Keratinocyte (primary cell): Measurements from ENCODE around the gene CFH. TPM values are rescaled to one million over a fixed set of nuclear protein-coding genes. Genes with fewer than 3 reads are reported as not detected.
"Not testable (repeated sequence)": the region's sequence is repeated elsewhere in the genome, so short reads cannot be mapped to it uniquely, and the experiment has no call there.

ENCODE experiments used
- DNase-seq: peaks from one replicate; pipeline ENCODE4 v3.0.0-alpha.2; 2011; ENCODE audit warnings: low read depth, missing footprints, low spot score
- FAIRE-seq: peaks from 2 replicates; lab custom pipeline; 2011; peaks lifted over from hg19 to GRCh38; lab: Jason Lieb, UNC
- H2AFZ ChIP-seq: 2 replicates; pipeline ENCODE4 v1.6.0; 2012; ENCODE audit warnings: low read length, control low read depth, inconsistent platforms; ENCODE audit not compliant: control insufficient read depth
- H3K27ac ChIP-seq: 2 replicates; pipeline ENCODE4 v1.5.1; 2011; ENCODE audit warnings: low read length; ENCODE audit not compliant: control insufficient read depth, insufficient read depth
- H3K27me3 ChIP-seq: 3 replicates; pipeline ENCODE4 v1.6.0; 2011; ENCODE audit warnings: low read length; ENCODE audit not compliant: control insufficient read depth, insufficient read depth; ENCODE audit errors: extremely low read depth
- H3K36me3 ChIP-seq, 2 experiments: 2 replicates in 1 of 2; 3 replicates in 1 of 2; pipeline ENCODE4 v1.5.1; 2011; ENCODE audit warnings: low read length in 2 of 2, mild to moderate bottlenecking in 1 of 2; ENCODE audit not compliant: control insufficient read depth in 2 of 2, insufficient read depth in 2 of 2; ENCODE audit errors: extremely low read depth in 1 of 2
- H3K4me1 ChIP-seq: 3 replicates; pipeline ENCODE4 v1.5.1; 2011; ENCODE audit warnings: low read length; ENCODE audit not compliant: control insufficient read depth, insufficient read depth; ENCODE audit errors: extremely low read depth
- H3K4me2 ChIP-seq: 3 replicates; pipeline ENCODE4 v1.6.0; 2011; ENCODE audit warnings: low read depth, low read length; ENCODE audit not compliant: control insufficient read depth, insufficient read depth; ENCODE audit errors: extremely low read depth
- H3K4me3 ChIP-seq, 3 experiments: fragments of 200-600 bp in 1 of 3; sonication (generic) in 1 of 3; 2 replicates in 2 of 3; 3 replicates in 1 of 3; pipeline ENCODE4 v1.5.1; 2011 to 2016; ENCODE audit warnings: low read length in 3 of 3, mild to moderate bottlenecking in 3 of 3, control low read depth in 2 of 3, inconsistent platforms in 1 of 3, low read depth in 1 of 3, mixed read lengths in 1 of 3, mixed run types in 1 of 3, moderate library complexity in 1 of 3; ENCODE audit not compliant: control insufficient read depth in 2 of 3, insufficient read depth in 2 of 3; ENCODE audit errors: extremely low read depth in 1 of 3
- H3K79me2 ChIP-seq: 2 replicates; pipeline ENCODE4 v1.6.0; 2012; ENCODE audit warnings: low read length; ENCODE audit not compliant: control insufficient read depth, insufficient read depth
- H3K9ac ChIP-seq: 3 replicates; pipeline ENCODE4 v1.6.0; 2011; ENCODE audit warnings: low read length; ENCODE audit not compliant: control insufficient read depth, insufficient read depth; ENCODE audit errors: extremely low read depth
- H3K9me1 ChIP-seq: 3 replicates; pipeline ENCODE4 v1.6.0; 2011; ENCODE audit warnings: low read length; ENCODE audit not compliant: control insufficient read depth, insufficient read depth; ENCODE audit errors: extremely low read depth
- H3K9me3 ChIP-seq: 2 replicates; pipeline ENCODE4 v1.5.1; 2012; ENCODE audit warnings: low read depth, low read length; ENCODE audit not compliant: control insufficient read depth
- H4K20me1 ChIP-seq: 3 replicates; pipeline ENCODE4 v1.6.0; 2011; ENCODE audit warnings: low read length; ENCODE audit not compliant: control insufficient read depth, insufficient read depth; ENCODE audit errors: extremely low read depth
- EZH2 ChIP-seq: IDR thresholded peaks from one replicate; pipeline ENCODE4 v1.6.1; 2012; ENCODE audit warnings: inconsistent platforms, mild to moderate bottlenecking, low read length, moderate library complexity
- dilution Hi-C: fragments of 300-500 bp; cut with MboI; formaldehyde crosslinking; loops from one replicate; pipeline ENCODE4 v1.7.0; 2020; ENCODE audit warnings: low sequenced_read_pairs; ENCODE audit not compliant: extremely low pct_ligation_motif_present
- polyA plus RNA-seq, 5 experiments: library from polyadenylated mRNA; depleted of rRNA in 3 of 5; stranded (reverse) in 3 of 5; stranded (forward) in 1 of 5; unstranded in 1 of 5; fragments of >200 nt; gene quantifications; 1 replicate in 1 of 5; 2 replicates in 3 of 5; 3 replicates in 1 of 5; pipeline versions ENCODE4 v1.2.1 to v1.2.3, GENCODE V29; 2011 to 2012; ENCODE audit warnings: missing spikeins in 2 of 5, low read depth in 1 of 5, low replicate concordance in 1 of 5
- TF ChIP-seq, protein P1 (sequence below), 3 experiments: IDR thresholded peaks in 1 of 3; conservative IDR thresholded peaks in 1 of 3; optimal IDR thresholded peaks in 1 of 3; 2 replicates in 2 of 3; 3 replicates in 1 of 3; pipeline versions ENCODE3 to v1.5.1; 2011; ENCODE audit warnings: low read length in 3 of 3, mild to moderate bottlenecking in 3 of 3, moderate library complexity in 2 of 3, control low read depth in 1 of 3, inconsistent platforms in 1 of 3; ENCODE audit not compliant: insufficient read depth in 2 of 3; ENCODE audit errors: extremely low read depth in 1 of 3

The CFH gene
- polyA plus RNA-seq, 1 donor (not counting 4 experiments of a cell fraction or from before 2014, with no cell fraction given) = 3.7 TPM

DNA sequence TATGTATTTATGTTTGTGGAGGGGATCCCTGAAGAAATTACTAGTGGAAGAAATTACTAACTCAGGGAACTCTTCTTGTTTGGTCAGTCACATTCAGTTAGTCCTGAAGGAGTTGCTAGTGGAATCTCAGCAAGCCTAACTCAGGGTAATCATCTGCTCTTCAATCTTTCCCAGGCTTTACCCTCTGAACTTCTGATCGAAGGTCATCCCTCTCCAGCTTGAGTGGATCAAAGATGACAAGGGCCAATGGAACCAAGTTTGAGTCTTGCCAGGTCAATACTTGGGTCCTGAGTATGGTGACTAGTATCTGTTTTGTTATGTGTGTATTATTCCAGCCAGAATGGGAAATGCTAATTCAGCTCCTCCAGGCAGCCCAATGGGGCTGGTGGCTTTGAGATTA lies 49.3 kb downstream of the CFH start:
- FAIRE-seq (no peak), DNase-seq (no peak)
- Histone ChIP-seq H3K9me1 (no peaks in the 10 kb centered on the region), H3K27me3 (no peaks in the 10 kb centered on the region), H2AFZ (no peak overlapping the region), H3K79me2 (no peaks in the 10 kb centered on the region), H3K36me3 (no peaks in the 10 kb centered on the region), H3K4me3 (no peak overlapping the region), H3K9ac (no peak overlapping the region), H3K4me1 (no peaks in the 10 kb centered on the region), H3K4me2 (no peak overlapping the region), H4K20me1 (no peaks in the 10 kb centered on the region), H3K9me3 (no peaks in the 10 kb centered on the region), H3K27ac (no peak overlapping the region)
- no peak for TF ChIP-seq EZH2
- TF ChIP-seq, protein P1, sequence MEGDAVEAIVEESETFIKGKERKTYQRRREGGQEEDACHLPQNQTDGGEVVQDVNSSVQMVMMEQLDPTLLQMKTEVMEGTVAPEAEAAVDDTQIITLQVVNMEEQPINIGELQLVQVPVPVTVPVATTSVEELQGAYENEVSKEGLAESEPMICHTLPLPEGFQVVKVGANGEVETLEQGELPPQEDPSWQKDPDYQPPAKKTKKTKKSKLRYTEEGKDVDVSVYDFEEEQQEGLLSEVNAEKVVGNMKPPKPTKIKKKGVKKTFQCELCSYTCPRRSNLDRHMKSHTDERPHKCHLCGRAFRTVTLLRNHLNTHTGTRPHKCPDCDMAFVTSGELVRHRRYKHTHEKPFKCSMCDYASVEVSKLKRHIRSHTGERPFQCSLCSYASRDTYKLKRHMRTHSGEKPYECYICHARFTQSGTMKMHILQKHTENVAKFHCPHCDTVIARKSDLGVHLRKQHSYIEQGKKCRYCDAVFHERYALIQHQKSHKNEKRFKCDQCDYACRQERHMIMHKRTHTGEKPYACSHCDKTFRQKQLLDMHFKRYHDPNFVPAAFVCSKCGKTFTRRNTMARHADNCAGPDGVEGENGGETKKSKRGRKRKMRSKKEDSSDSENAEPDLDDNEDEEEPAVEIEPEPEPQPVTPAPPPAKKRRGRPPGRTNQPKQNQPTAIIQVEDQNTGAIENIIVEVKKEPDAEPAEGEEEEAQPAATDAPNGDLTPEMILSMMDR (optimal IDR thresholded peaks at IDR 0.05 in 1 of 3, IDR thresholded peaks at IDR 0.05 in 1 of 3, conservative IDR thresholded peaks at IDR 0.05 in 1 of 3; ENCODE audit: extremely low read depth in 1 of 3, insufficient read depth in 2 of 3, low read length in 3 of 3) = no peak
- dilution Hi-C loops = no loop called here

DNA sequence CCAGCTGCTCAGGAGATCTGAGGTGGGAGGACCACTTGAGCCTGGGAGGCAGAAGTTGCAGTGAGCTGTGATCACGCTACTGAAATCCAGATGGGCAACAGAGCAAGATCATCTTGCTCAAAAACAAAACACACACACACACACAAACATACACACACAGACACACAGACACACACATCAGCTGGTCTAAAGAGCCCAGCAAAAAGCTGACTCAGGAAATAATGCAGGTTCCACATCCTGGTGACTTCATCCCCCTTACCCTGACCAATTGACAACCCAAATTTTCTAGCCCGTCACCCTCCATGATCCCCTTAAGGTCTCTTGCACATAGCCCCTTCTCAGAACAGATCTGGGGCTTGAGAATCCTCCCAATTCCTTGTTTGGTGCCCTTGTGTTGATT lies 58.0 kb downstream of the CFH start:
- H3K9me1 ChIP-seq, H3K27ac ChIP-seq, H3K4me1 ChIP-seq, H3K4me3 ChIP-seq, H3K79me2 ChIP-seq, H3K36me3 ChIP-seq, dilution Hi-C loops, H4K20me1 ChIP-seq, DNase-seq, H3K4me2 ChIP-seq, H3K27me3 ChIP-seq, H3K9me3 ChIP-seq, FAIRE-seq, H3K9ac ChIP-seq, H2AFZ ChIP-seq: not testable (repeated sequence)

DNA sequence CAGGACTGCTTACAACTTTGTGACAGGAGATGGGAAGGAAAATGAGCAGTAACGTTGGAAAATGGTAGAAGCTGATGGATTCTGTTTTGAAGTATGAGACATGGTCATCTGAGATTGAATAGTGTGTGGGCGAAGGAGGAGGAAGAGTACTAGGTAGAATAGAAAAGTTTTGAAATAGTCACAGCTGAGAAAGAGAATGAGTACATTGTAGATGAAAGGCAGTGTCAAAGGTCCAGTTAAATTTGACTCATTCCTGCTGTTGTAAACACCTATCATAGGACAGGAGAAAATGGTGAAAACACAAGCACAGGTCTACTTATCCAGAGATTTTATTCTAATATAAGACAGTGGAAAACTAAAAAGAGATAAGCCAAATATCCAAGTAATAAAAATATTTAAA lies 66.0 kb downstream of the CFH start:
- DNase-seq (no peak), FAIRE-seq (no peak)
- no peak overlapping the region for H3K9ac ChIP-seq
- no peaks in the 10 kb centered on the region for H3K27me3 ChIP-seq
- H3K79me2 ChIP-seq = no peaks in the 10 kb centered on the region
- no peaks in the 10 kb centered on the region for H3K9me1 ChIP-seq
- no peak overlapping the region for H2AFZ ChIP-seq
- H3K36me3 ChIP-seq = no peaks in the 10 kb centered on the region
- no peaks in the 10 kb centered on the region for H4K20me1 ChIP-seq
- no peak overlapping the region for H3K4me2 ChIP-seq
- no peaks in the 10 kb centered on the region for H3K4me1 ChIP-seq
- no peak overlapping the region for H3K4me3 ChIP-seq
- dilution Hi-C loops = no loop called here
- no peak for TF ChIP-seq EZH2
- TF ChIP-seq, protein P1 (optimal IDR thresholded peaks at IDR 0.05 in 1 of 3, IDR thresholded peaks at IDR 0.05 in 1 of 3, conservative IDR thresholded peaks at IDR 0.05 in 1 of 3; ENCODE audit: extremely low read depth in 1 of 3, insufficient read depth in 2 of 3, low read length in 3 of 3) = no peak
- H3K9me3 ChIP-seq = no peaks in the 10 kb centered on the region
- H3K27ac ChIP-seq = no peak overlapping the region
